ENCODE data around the gene ZNF488.

ZNF488 gene

DNA sequence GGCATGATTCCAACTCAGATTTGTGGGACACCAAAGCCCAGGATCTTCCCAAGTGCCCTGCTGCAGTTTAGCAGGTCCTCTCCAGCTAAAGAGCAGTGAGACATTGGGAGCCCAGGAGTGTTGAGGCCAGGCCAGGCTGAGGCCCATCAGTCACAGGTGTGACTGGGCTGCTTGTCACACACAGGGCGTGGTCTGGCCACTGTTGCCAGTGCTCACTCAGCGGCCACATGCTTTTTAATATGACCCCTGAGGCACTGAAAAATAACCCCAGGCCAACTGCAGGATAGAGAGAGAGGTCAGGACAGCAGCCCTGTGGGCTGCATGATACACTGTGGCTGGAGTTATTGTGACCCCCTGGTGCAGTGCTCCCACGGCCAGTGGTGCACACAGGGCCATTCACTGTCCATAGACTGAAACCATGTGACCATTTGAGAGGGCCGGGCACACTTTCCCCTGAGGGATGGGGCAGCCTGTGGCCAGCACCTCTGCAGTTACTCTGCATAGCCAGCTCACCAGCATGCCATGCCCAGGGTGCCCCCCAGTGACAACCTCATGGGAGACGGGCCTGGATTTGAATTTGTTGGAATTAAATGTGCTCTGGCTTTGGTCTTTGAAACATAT is 57.7 kb downstream of the ZNF488 start:
- DNase-seq = no peak

GRCh38 chr10:47325303-47326291 is 58.5 kb downstream of the ZNF488 start:
- no peak for DNase-seq

DNA sequence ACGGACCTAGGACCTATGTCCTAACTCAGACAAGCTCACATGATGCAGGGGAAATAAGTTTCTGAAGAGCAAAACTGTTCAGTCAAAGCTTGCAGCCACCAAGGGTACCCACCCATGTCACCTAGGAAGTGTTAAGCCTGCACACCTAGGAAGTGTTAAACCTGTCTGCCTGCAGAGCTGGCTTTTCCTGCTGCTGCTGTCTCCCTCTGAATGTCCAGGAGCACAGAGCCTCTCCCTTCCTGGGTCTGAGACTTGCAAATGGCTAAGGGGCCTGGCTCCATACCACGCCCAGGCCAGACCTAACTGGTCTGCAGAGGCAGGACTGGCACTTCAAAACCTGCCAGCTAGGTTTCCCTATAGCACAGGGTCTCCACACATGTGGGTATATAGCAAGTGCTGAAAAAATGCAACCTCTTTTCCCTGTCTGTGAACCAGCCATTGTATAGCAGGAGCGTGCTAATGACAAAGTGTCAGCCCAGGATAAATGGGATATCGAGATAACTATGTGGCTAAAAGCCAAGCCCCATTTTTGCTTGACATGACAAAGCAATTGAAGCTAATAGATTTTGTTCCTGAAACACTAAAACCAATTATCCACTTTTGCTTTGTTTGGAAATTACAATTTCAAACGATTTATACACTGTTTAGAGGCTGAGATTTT is 60.3 kb downstream of the ZNF488 start:
- DNase-seq = no peak

GRCh38 chr10:47323087-47323486 is 61.0 kb downstream of the ZNF488 start:
- no peak for DNase-seq

DNA sequence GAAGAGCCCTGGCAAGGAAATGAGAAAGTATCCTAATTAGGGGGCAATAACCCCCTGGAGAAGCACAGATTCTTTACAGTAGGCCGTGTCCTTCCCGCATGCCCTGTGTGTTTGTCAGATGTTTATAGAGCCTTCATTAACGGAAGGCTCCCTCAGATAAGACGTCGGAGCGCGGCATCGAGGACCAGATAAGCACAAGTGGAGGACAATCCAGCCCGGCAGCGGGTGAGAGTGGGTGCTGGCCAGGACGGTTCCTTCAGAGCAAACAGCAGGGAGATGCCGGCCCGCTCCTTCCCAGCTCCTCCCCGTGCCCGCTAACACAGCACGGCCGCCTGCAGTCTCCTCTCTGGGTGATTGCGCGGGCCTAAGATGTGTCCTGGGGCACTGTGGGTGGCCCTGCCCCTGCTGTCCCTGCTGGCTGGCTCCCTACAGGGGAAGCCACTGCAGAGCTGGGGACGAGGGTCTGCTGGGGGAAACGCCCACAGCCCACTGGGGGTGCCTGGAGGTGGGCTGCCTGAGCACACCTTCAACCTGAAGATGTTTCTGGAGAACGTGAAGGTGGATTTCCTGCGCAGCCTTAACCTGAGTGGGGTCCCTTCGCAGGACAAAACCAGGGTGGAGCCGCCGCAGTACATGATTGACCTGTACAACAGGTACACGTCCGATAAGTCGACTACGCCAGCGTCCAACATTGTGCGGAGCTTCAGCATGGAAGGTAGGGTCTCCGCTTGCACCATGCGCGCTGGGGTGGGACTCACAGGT is 61.6 kb downstream of the ZNF488 start, which contains the start of gene GDF2:
GDF2 (plus strand) TSS at position 155 of the 762 bp plus-strand sequence; CDS start at position 370, 215 bp downstream.
- no peak for DNase-seq

GRCh38 chr10:47321521-47322195 is 62.4 kb downstream of the ZNF488 start:
- no peak for DNase-seq

DNA sequence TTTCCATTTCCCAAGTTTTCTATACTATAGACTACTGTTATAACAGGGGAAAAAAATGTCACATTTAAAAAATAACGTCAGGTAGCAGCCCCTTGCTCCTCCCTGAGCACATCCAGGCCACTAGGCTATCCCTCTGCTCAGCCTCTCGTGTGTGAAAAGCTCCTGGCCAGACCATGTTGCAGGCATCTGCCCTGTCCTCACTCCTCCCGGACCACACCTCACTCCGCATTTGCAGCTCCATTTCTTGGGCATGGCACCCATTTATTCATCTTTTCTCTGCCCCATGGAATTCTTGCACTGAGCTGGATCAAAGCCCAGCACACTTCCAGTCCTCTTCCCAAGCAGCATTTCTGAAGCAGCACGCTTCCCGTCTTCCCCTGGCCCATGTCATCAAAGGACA is 63.3 kb downstream of the ZNF488 start:
- DNase-seq = no peak

DNA sequence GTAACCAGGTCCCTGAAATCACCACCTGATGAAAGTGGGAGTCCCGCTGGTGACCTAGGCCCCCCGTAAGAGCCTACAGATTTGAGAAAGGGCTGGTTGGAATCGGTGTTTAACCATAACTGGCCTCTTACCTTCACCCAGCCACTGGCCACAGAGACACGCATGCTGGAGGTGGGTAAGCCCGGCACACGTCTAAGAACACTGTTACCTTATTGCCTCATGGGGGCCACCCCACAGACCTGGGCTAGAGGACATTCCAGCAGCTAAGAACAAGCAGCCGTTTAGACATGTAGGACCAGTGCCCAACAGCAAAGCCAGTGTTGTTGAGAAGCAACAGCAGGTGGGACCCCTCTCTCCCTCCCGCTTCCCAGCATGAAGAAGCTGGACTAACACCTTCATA is 64.3 kb downstream of the ZNF488 start:
- DNase-seq = no peak

GRCh38 chr10:47318706-47319105 is 65.4 kb downstream of the ZNF488 start:
- DNase-seq = no peak

- DNase-seq = no peak
Measured at GRCh38 chr10:47317251-47317650, 66.8 kb downstream of the ZNF488 start.

GRCh38 chr10:47316131-47316530 is 68.0 kb downstream of the ZNF488 start:
- no peak for DNase-seq
